Measurements from ENCODE around the gene IRF8.
"Not testable (repeated sequence)": the region's sequence is repeated elsewhere in the genome, so short reads cannot be mapped to it uniquely, and the experiment has no call there.

The IRF8 gene

GRCh38 chr16:85867189-85867588 lies 31.8 kb upstream of the IRF8 start:
- no peak for DNase-seq

DNA sequence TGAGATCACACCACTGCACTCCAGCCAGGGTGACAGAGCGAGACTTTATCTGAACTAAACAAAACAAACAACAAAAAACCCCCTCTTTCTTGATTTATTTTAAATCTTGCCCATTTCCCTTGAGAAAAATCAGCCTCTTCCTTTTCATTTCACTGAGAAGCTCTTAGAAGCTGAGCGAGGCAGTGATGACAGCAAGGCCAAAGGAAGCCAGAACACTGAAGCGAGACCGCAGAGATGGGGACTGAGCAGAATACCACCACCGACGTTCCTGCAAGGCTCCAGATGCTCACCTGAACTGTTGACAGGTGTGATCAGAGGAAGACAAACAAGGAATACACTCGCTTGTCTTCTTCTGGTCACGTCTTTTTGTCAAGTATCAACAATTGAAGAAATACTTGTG lies 30.5 kb upstream of the IRF8 start:
- no peak for DNase-seq

DNA sequence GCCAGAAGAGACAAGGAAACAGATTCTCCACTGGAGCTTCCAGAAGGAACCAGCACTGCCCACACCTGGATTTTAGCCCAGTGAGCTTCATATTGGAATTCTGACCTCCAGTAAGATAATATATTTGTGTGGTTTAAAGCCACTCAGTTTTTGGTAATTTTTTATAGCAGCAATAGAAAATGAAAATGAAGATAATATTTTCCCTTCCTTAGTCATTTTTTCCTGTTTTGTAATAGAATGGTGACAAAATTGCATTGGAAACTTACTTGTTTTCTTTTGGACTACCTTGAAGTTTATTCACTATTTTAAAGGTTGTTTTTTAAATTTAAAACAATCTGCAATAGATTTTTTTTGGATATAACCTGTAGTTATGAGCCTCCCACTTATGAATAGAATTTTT lies 29.8 kb upstream of the IRF8 start:
- no peak for DNase-seq

DNA sequence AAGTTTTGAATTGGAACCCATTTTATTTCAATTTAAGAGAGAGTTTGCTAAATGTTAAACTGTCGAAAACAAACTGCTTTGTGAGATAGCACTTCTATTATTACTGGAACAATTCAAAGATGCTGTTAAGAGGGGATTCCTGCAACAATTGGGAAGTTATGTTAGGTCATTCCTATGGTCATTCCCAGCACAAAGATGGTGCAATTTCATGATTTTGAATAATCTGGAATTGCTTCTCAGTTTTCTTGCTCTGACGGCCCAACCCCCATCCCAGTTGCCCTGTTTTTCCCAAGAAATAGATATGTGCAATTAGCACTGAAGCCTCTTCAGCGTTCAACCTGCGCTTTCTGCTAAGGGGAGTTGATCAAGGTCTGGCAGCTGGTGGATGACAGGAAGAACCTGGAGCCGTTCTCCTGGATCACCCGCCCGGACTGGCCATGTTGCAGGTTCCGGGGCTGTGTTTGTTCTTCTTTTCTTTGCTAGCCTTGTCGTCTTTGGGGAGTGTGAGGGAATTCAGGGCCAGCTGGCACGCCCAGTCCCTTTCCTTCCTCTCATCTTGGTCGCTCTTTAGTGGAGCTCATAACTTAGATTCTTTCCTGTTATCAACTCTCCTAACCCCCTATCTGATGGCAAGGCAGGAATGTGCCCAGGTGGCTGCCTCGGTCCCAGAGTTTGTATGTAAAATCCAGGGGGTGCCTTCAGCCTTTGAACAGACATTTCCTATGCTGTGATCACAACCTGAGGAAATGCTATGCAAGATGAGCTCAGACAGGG lies 29.0 kb upstream of the IRF8 start:
- DNase-seq = peak in 1 of 56 donors; percentile 14

DNA sequence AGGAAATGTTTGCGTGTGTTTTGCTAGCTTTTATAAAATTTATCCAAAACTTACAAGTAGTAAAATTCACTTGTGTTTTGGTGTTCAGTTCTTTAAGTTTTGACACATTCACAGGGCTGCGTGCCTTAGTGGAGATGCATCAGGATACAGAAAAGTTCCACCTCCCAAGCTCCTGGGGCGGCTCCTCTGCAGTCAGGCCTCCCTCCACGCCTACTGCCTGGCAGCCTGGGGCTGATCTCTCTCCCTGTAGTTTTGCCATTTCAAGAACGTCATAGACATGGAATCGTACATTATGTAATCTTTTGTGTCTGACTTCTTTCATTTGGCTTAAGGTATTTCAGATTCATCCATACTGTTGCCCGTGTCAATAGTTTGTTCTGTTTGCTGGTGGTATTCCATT lies 27.2 kb upstream of the IRF8 start:
- DNase-seq = no peak

GRCh38 chr16:85872734-85873133 lies 26.2 kb upstream of the IRF8 start:
- DNase-seq = peak in 1 of 56 donors; percentile 6

DNA sequence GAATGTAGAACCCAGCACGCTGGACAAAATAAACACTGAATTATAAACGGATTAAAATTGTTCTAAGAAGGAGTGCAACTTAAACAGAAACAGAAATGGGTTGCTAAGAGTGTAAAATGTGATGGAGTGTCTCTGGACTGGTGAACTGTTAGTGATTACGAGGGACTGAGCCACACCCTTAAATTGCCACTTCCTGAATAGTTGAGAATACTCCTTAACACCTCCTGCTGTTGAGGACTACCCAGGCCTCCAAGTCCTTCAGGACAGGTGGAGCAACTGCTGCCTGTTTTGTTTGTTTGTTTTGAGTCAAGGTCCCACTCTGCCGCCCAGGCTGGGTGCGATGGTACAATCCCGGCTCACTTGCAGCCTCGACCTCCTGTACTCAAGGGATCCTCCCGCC lies 25.8 kb upstream of the IRF8 start:
- no peak for DNase-seq

GRCh38 chr16:85874031-85874430 lies 24.9 kb upstream of the IRF8 start:
- DNase-seq = not testable (repeated sequence)

GRCh38 chr16:85878407-85878806 lies 20.6 kb upstream of the IRF8 start:
- DNase-seq = no peak

DNA sequence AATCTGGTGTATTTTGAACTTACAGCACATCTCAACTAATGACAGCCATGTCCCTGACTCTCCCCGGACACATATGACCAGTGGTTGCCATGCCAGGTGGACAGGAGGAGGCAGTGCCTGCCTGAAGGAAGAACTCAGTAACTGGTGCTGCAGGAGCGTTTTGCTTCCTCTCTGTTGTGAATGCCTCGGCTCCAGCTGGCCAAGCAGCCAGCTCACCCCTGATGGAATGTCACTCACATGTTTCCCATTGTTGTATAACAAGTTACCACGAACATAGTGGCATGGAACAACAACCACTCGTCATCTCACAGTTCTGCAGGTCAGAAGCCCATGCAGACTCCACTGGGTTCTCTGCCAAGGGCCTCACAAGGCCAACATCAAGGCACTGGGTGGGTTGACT lies 20.1 kb upstream of the IRF8 start:
- no peak for DNase-seq

- DNase-seq = no peak
These were observed 19.4 kb upstream of the IRF8 start for GRCh38 chr16:85879549-85879948.

DNA sequence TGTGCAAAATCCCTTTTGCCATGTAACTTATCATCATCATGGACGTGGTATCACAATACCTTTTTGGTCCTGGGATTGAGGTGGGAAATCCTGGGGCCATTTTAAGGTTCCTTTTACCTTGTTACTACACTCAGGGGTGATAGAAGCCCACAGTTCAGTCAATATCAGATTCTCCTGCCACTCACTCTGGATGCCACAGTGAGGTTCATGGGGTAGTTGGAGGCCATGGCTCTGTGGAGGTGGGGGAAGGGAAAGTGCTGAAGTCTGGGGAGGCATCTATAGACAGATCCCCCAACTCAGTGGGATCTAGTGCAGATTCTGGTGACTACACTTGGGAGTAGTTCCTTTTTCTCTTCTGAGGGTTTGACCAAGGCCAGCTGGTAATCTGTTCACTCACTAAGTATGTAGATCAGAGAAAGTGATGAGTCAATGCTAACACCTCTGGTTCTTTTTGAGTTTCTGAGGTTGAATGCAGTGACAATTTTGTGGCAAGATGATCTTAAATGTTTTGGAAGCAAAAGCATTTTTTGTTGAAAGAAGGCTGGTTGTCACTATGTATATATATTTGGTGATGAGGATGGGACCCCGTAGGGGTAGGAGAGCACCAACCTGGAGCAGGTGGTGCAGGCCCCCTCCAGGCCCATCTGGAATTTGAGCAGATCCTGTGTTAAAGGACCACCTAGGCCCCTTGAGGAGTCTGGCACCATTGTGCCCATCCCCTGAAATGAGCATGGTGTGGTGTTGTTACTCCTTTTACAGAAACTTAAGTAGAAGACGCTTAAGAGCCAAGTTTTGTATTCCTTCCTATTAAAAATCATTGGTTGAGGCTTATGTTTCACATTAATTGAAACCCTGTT lies 18.8 kb upstream of the IRF8 start:
- DNase-seq = no peak

- no peak for DNase-seq
These were observed 18.1 kb upstream of the IRF8 start for GRCh38 chr16:85880861-85881260.

DNA sequence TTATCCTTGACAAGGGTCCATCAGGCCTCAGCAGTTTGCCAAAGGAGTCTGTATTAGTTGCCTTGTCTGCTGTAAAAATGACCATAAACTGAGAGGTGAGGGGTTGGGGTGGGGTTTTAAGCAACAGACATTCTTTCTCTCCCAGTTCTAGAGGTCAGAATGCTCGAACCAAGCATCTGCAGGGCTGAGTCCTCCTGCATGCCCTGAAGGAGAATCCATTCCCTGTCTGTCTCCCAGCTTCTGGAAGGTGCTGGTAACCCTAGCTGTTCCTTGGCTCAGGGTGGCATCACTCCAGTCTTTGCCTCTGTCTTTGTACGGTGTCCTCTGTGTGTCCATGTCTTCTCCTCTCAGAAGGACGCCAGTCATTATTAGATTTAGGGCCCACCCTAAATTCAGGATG lies 17.5 kb upstream of the IRF8 start:
- no peak for DNase-seq

DNA sequence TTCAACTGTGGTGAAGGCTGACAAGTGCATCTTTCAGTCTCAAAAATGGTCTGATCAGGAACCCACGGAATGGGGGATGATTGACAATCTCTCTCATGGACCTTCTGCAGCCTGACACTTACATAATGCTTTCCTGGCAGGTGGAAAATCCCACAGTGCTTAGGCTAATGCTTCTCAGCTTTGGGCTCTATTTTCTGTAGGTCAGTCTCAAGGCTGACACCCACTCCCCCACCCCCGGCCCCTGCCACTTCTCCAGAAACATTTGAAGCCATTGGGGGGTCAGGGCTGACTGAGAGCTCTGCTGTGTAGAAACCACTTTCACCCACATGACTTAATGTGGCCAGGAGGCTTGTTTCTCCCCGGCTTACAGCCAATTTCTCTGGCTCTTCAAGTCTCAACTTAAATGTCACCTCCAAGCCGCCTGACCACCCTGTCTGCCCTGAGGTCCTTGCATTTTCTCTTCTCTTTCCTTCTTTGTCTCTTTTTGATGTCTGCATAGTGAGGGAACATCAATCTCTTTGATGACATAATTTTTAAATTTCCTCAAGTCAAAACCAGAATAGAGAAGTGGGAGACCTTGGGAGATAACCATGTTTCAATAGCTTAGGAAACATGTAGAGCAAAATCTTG lies 16.7 kb upstream of the IRF8 start:
- DNase-seq = no peak

DNA sequence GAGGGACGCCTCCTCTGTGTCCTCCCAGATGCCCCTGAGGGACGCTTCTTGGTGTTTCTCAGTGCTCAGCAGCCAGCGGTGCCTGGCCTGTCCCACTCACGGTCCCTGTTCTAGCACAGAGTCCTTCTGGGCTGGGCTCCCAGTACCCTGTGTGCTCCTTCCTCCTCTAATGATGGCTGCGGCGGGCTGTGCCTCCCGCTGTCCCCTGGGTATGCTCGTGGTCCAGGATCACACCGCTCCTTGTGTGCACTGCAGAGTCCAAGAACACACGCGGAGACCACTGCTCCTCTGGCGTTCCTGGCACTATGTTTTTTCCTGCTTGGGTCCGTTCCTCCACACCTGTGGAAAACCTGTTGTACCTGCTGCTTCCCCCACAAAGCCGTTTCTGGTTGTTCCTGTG lies 15.1 kb upstream of the IRF8 start:
- DNase-seq = no peak

DNA sequence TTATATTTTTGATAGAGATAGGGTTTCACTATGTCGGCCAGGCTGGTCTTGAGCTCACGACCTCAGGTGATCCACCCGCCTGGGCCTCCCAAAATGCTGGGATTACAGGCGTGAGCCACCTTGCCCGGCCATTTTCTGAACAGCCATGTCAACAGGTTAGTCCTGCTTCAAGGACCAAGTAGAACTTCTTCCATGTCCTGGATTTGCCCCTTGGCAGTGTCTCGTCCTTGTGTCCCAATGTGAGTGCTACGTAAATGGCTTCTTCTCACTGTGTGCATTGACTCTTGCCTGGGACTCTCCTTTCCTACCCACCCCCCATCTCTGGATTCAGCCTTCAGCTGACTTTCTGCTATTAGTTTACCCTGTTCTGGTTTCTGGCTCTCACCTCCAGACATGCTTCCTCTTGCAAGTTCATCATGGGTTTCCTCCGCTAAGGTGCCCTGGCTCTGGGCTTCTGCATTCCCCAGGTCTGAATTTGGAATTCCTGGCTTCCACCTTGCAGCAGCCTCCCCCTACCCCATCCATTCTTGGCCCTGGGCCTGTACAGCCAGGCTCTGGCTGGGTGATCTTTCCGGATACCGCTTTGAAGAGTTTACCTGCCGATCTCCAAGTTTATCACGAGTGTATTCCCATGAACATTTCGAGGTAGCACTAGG lies 14.0 kb upstream of the IRF8 start:
- no peak for DNase-seq

GRCh38 chr16:85885537-85885936 lies 13.4 kb upstream of the IRF8 start:
- DNase-seq = no peak

- no peak for DNase-seq
These were observed 10.3 kb upstream of the IRF8 start for GRCh38 chr16:85888405-85889331.

DNA sequence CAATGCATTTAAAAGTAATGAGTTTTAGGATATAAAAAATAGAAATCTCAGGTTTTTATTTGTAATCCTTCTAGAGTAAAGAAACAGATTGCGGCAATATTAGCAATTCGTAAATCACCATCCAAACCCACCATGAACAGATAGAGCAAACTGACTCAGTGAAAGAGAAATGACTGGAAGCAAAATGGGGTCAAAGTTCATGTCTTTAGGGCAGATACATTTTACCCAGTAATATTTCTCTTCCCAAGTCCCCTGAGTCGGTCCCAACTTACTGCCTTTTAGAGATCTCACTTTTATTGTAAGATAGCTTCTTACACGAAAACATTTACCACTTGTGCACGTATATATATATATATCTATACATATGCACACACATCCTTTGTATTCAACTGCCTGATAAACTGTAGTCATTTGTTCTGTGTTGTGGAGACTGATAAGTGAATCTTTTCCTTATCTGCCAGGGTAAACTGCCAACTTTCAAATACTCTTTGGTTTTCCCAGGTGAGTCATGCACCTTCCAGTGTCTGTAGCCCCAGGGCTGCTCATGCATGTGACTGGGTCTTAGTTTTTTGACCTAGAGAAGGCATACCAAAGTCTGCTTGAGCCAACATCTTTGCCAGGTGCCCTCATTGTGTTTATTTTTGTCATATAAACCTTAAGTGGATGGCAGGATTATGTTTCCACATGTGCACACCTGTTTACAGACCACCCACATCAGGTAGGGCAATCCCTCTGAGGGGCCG lies 7.8 kb upstream of the IRF8 start:
- DNase-seq = no peak

Measured in amygdala (tissue), 56 donors.